HCT116 (cell line): ENCODE data around the gene GUCA2B. TPM values are rescaled to one million over a fixed set of nuclear protein-coding genes. Genes with fewer than 3 reads are reported as not detected.

Experiments
- ATAC-seq: fragments of 200-7000 bp; cut with Tn5 transposase; 2 replicates; pipeline ENCODE4 v1.9.1; 2020; ENCODE audit warnings: mild to moderate bottlenecking, moderate library complexity
- BruUV-seq: library from RNA; stranded (reverse); fragments of 400-500 nt; replicated peaks from 2 replicates; lab custom pipeline; 2021; lab: Mats Ljungman, UMichigan
- CTCF ChIA-PET: fragments of 300-600 bp; sonication (Branson Sonifier 250); formaldehyde crosslinking; loops from one replicate; lab custom pipeline; 2021; ENCODE audit warnings: antibody characterized with exemption; lab: Charles Lee
- POLR2A ChIA-PET: fragments of 300-600, 350-600 bp; sonication (Branson Sonifier 250); formaldehyde crosslinking; loops from one replicate; lab custom pipeline; 2021; ENCODE audit warnings: antibody characterized with exemption; lab: Charles Lee
- RAD21 ChIA-PET, 2 experiments: fragments of 300-600 bp; sonication (Branson Sonifier 250); formaldehyde crosslinking; loops; one replicate each; lab custom pipeline; 2023; ENCODE audit warnings: low total read pairs in 2 of 2; ENCODE audit not compliant: uncharacterized antibody in 2 of 2, unreplicated experiment in 2 of 2, low non-redundant PET in 1 of 2; lab: Charles Lee
- DNase-seq: peaks from one replicate; pipeline ENCODE4 v3.0.0-alpha.2; 2010; ENCODE audit warnings: low read depth, low spot score
- H2AFZ ChIP-seq: fragments of 200-600 bp; shearing (Covaris generic), sonication (generic); 2 replicates; pipeline ENCODE4 v1.6.1; 2017; ENCODE audit warnings: low read depth, mixed run types, mixed read lengths, antibody characterized with exemption, low read length; ENCODE audit not compliant: poor library complexity, severe bottlenecking
- H3K27ac ChIP-seq: 2 replicates; pipeline ENCODE4 v1.5.1; 2012; ENCODE audit warnings: low read depth, low read length
- H3K27me3 ChIP-seq: fragments of 200-600 bp; sonication (generic); 2 replicates; pipeline ENCODE4 v1.6.1; 2016; ENCODE audit warnings: mixed run types, low read length, mixed read lengths; ENCODE audit not compliant: insufficient read depth
- H3K36me3 ChIP-seq, 2 experiments: fragments of 200-500 bp in 1 of 2; fragments of 200-600 bp in 1 of 2; sonication (Bioruptor generic) in 1 of 2; sonication (generic) in 1 of 2; 2 replicates each; pipeline versions ENCODE4 v1.5.1 to v1.6.1; 2014 to 2016; ENCODE audit warnings: low read length in 2 of 2, inconsistent platforms in 1 of 2, mixed read lengths in 1 of 2, mixed run types in 1 of 2; ENCODE audit not compliant: insufficient read depth in 2 of 2, control insufficient read depth in 1 of 2
- H3K4me1 ChIP-seq, 2 experiments: fragments of 200-600 bp in 1 of 2; sonication (generic) in 1 of 2; 2 replicates each; pipeline versions ENCODE4 v1.5.1 to v1.6.1; 2012 to 2017; ENCODE audit warnings: low read length in 2 of 2, inconsistent platforms in 1 of 2, mild to moderate bottlenecking in 1 of 2, mixed read lengths in 1 of 2, mixed run types in 1 of 2, moderate library complexity in 1 of 2; ENCODE audit not compliant: insufficient read depth in 2 of 2, control insufficient read depth in 1 of 2
- H3K4me2 ChIP-seq: fragments of 200-600 bp; sonication (generic); 2 replicates; pipeline ENCODE4 v1.6.1; 2017; ENCODE audit warnings: mixed run types, low read length, mixed read lengths
- H3K4me3 ChIP-seq, 2 experiments: fragments of 200-600 bp in 1 of 2; sonication (generic) in 1 of 2; replicated peaks in 1 of 2; 2 replicates each; pipeline ENCODE4 v1.5.1; 2011 to 2016; ENCODE audit warnings: low read length in 2 of 2, control low read depth in 1 of 2, low read depth in 1 of 2, mild to moderate bottlenecking in 1 of 2, mixed read lengths in 1 of 2, mixed run types in 1 of 2
- H3K79me2 ChIP-seq: fragments of 200-600 bp; sonication (generic); 2 replicates; pipeline ENCODE4 v1.6.1; 2017; ENCODE audit warnings: mild to moderate bottlenecking, mixed run types, low read length, moderate library complexity, mixed read lengths; ENCODE audit not compliant: insufficient read depth
- H3K9ac ChIP-seq: fragments of 200-600 bp; sonication (generic); 2 replicates; pipeline ENCODE4 v1.6.1; 2016; ENCODE audit warnings: low read length, mixed read lengths
- H3K9me2 ChIP-seq: fragments of 200-600 bp; sonication (generic), shearing (Covaris generic); 2 replicates; pipeline ENCODE4 v1.6.1; 2017; ENCODE audit warnings: mixed run types, mild to moderate bottlenecking, moderate library complexity; ENCODE audit not compliant: insufficient read depth
- H3K9me3 ChIP-seq, 2 experiments: fragments of 200-500 bp in 1 of 2; fragments of 200-600 bp in 1 of 2; sonication (Bioruptor generic) in 1 of 2; sonication (generic) in 1 of 2; 2 replicates each; pipeline ENCODE4 v1.6.1; 2014 to 2017; ENCODE audit warnings: low read length in 2 of 2, mixed read lengths in 2 of 2, inconsistent platforms in 1 of 2, low read depth in 1 of 2, mild to moderate bottlenecking in 1 of 2, mixed run types in 1 of 2, moderate library complexity in 1 of 2; ENCODE audit not compliant: control insufficient read depth in 1 of 2, insufficient read depth in 1 of 2
- H4K20me1 ChIP-seq: fragments of 200-600 bp; sonication (generic), shearing (Covaris generic); 2 replicates; pipeline ENCODE4 v1.6.1; 2017; ENCODE audit warnings: mixed run types, mild to moderate bottlenecking, moderate library complexity; ENCODE audit not compliant: insufficient read depth
- CEBPB ChIP-seq: IDR thresholded peaks from 2 replicates; pipeline ENCODE4 v1.6.1; 2012; ENCODE audit warnings: low read depth
- FOSL1 ChIP-seq: IDR thresholded peaks from 2 replicates; pipeline ENCODE4 v1.6.1; 2012; ENCODE audit warnings: low read depth
- JUND ChIP-seq: IDR thresholded peaks from 2 replicates; pipeline ENCODE4 v1.6.1; 2012
- MAX ChIP-seq: IDR thresholded peaks from 2 replicates; pipeline ENCODE4 v1.6.1; 2012
- POLR2A ChIP-seq: IDR thresholded peaks from 2 replicates; pipeline ENCODE4 v1.7.0; 2011; ENCODE audit warnings: borderline replicate concordance; ENCODE audit not compliant: insufficient read depth, insufficient read length; ENCODE audit errors: extremely low read depth
- POLR2AphosphoS5 ChIP-seq: IDR thresholded peaks from 2 replicates; pipeline ENCODE4 v1.6.1; 2011; ENCODE audit warnings: mild to moderate bottlenecking, low read depth, low read length, moderate library complexity
- RAD21 ChIP-seq: IDR thresholded peaks from 2 replicates; pipeline ENCODE4 v1.6.1; 2012; ENCODE audit warnings: low read depth, mild to moderate bottlenecking
- SIN3A ChIP-seq: IDR thresholded peaks from 2 replicates; pipeline ENCODE4 v1.6.1; 2012; ENCODE audit warnings: low read depth
- SRF ChIP-seq: IDR thresholded peaks from 2 replicates; pipeline ENCODE4 v1.6.1; 2012; ENCODE audit warnings: low read depth
- TCF7L2 ChIP-seq: IDR thresholded peaks from 2 replicates; pipeline ENCODE4 v1.7.0; 2011; ENCODE audit warnings: borderline replicate concordance, inconsistent platforms; ENCODE audit not compliant: insufficient read depth, insufficient read length; ENCODE audit errors: extremely low read depth
- YY1 ChIP-seq: IDR thresholded peaks from 2 replicates; pipeline ENCODE4 v1.6.1; 2011; ENCODE audit warnings: low read length, low read depth, moderate library complexity, mild to moderate bottlenecking; ENCODE audit not compliant: insufficient replicate concordance; ENCODE audit errors: extremely low read depth
- ZFX ChIP-seq: fragments of 450-650 bp; IDR thresholded peaks from 2 replicates; pipeline ENCODE4 v1.6.1; 2017
- intact Hi-C: fragments of 100-400 bp; cut with micrococcal nuclease; formaldehyde crosslinking; loops from 2 replicates; pipeline ENCODE4 v1.10.0; 2022
- total RNA-seq: library from RNA; stranded (reverse); gene quantifications from one replicate; pipeline ENCODE4 v1.2.1, GENCODE V29; 2021; ENCODE audit not compliant: unreplicated experiment
- TF ChIP-seq, protein P1 (sequence below): IDR thresholded peaks from 2 replicates; pipeline ENCODE4 v1.6.1; 2011; ENCODE audit warnings: mild to moderate bottlenecking, low read length, moderate library complexity; ENCODE audit not compliant: insufficient replicate concordance; ENCODE audit errors: extremely low read depth

Gene GUCA2B
- total RNA-seq, 1 experiment from 2014 or later = not detected

DNA sequence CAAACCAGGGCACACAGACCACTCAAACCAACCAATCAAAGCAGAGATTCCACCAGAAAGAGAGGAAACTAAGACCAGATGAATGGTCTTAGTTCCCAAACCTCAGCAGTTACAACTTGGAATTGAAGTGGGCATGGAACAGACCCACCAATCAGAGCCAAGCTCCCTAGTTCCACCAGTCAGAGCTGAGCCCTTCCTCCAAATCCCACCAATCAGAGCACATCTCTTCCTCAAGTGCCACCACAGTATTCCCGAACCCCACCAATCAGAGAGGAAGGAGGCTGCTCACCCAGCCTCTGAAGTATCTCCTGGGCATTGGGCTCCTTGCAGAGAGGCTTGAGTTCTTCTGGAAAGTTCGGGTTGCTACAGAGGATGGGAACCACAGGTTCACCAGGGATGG lies 9.9 kb downstream of the GUCA2B start:
- H3K27ac ChIP-seq = no peak overlapping the region
- ChIA-PET POLR2A (no interaction called here), CTCF (interaction anchor here (1.2 to 2.0 kb wide), 2 partner anchors 9 to 10 kb away, joined by 3 to 9 read pairs; no protein-coding TSS in a partner anchor), RAD21 (no interaction called here)
- H3K4me3 ChIP-seq = no peak overlapping the region
- no peaks in the 10 kb centered on the region for H3K79me2 ChIP-seq
- H3K36me3 ChIP-seq = no peaks in the 10 kb centered on the region
- intact Hi-C loops = no loop called here
- H3K9me2 ChIP-seq = no peaks in the 10 kb centered on the region
- peaks cover 19 to 28% of the 10 kb centered on the region in 2 experiments for H3K4me1 ChIP-seq
- H4K20me1 ChIP-seq = no peaks in the 10 kb centered on the region
- H3K9ac ChIP-seq = no peak overlapping the region
- no peak overlapping the region for H3K4me2 ChIP-seq
- H2AFZ ChIP-seq = no peak overlapping the region
- no TSS peak for BruUV-seq
- no peaks in the 10 kb centered on the region for H3K9me3 ChIP-seq
- no peaks in the 10 kb centered on the region for H3K27me3 ChIP-seq
- TF ChIP-seq TCF7L2 (no peak), SRF (no peak), YY1 (no peak), SIN3A (no peak), MAX (no peak), JUND (no peak), CEBPB (no peak), POLR2A (no peak), ZFX (no peak), RAD21 (no peak), FOSL1 (no peak), POLR2AphosphoS5 (no peak)
- TF ChIP-seq, protein P1, sequence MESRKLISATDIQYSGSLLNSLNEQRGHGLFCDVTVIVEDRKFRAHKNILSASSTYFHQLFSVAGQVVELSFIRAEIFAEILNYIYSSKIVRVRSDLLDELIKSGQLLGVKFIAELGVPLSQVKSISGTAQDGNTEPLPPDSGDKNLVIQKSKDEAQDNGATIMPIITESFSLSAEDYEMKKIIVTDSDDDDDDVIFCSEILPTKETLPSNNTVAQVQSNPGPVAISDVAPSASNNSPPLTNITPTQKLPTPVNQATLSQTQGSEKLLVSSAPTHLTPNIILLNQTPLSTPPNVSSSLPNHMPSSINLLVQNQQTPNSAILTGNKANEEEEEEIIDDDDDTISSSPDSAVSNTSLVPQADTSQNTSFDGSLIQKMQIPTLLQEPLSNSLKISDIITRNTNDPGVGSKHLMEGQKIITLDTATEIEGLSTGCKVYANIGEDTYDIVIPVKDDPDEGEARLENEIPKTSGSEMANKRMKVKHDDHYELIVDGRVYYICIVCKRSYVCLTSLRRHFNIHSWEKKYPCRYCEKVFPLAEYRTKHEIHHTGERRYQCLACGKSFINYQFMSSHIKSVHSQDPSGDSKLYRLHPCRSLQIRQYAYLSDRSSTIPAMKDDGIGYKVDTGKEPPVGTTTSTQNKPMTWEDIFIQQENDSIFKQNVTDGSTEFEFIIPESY = no peak
- DNase-seq (no peak), ATAC-seq (peak; percentile 24; the same call in 1 of the 2 replicates)
